Measurements from ENCODE around the gene TATDN3. TPM values are rescaled to one million over a fixed set of nuclear protein-coding genes. Genes with fewer than 3 reads are reported as not detected.

The TATDN3 gene
- total and polyA plus RNA-seq, 9 of the 15 experiments (the other 6 are each of a cell fraction or from before 2014, with no cell fraction given): 18.3 to 79.9 (median 28.2) TPM

DNA sequence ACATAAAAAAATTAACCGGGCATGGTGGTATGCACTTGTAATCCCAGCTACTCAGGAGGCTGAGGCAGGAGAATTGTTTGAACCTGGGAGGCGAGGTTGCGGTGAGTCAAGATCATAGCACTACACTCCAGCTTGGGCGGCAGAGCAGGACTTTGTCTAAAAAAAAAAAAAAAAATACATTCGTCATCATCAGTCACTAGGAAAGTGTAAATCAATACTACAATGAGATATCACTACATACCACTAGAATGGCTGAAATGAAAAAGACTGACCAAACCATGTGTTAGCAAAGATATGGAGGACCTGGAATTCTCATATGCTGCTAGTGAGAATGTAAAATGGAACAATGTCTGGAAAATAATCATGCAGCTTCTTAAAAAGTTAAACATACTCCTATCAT is 46.5 kb downstream of the TATDN3 start:
- 33% methylated on average over 5 of the region's 5 CpGs for WGBS (ENCODE audit: insufficient coverage, low coverage, missing lambda C conversion rate)
- no peak for ATAC-seq
- TF ChIP-seq CBFA2T3 (IDR thresholded peaks at IDR 0.05) (peak; percentile 41), TAL1 (IDR thresholded peaks at IDR 0.05) (0 out of 2 replicates have a peak, but pooled peaks have one; percentile 5), PHF8 (IDR thresholded peaks at IDR 0.05; ENCODE audit: borderline replicate concordance, low read length) (no peak), ARID1B (IDR thresholded peaks at IDR 0.05) (peak; percentile 45; the same call in 1 of the 2 replicates), ELK1 (CRISPR knock-in tag; IDR thresholded peaks at IDR 0.05) (no peak), NR0B1 (IDR thresholded peaks at IDR 0.05; ENCODE audit: partially characterized antibody) (no peak), ARNT (IDR thresholded peaks at IDR 0.05) (no peak), ZNF384 (IDR thresholded peaks at IDR 0.05; ENCODE audit: low read depth, low read length) (peak; percentile 61), MEIS2 (IDR thresholded peaks at IDR 0.05; ENCODE audit: partially characterized antibody) (peak; percentile 60), POU5F1 (IDR thresholded peaks at IDR 0.05; ENCODE audit: borderline replicate concordance, low read depth, low read length, partially characterized antibody) (no peak), TCF3 (CRISPR knock-in tag; IDR thresholded peaks at IDR 0.05) (peak; percentile 70), NR2F6 (CRISPR knock-in tag; IDR thresholded peaks at IDR 0.05) (no peak)
- TF ChIP-seq, protein P1, sequence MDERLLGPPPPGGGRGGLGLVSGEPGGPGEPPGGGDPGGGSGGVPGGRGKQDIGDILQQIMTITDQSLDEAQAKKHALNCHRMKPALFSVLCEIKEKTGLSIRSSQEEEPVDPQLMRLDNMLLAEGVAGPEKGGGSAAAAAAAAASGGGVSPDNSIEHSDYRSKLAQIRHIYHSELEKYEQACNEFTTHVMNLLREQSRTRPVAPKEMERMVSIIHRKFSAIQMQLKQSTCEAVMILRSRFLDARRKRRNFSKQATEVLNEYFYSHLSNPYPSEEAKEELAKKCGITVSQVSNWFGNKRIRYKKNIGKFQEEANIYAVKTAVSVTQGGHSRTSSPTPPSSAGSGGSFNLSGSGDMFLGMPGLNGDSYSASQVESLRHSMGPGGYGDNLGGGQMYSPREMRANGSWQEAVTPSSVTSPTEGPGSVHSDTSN (CRISPR knock-in tag; IDR thresholded peaks at IDR 0.05; ENCODE audit: low read depth): no peak
- TF ChIP-seq, protein P1 (tag; conservative IDR thresholded peaks at IDR 0.05; ENCODE audit: low read depth): peak; percentile 44
- TF ChIP-seq, protein P2, sequence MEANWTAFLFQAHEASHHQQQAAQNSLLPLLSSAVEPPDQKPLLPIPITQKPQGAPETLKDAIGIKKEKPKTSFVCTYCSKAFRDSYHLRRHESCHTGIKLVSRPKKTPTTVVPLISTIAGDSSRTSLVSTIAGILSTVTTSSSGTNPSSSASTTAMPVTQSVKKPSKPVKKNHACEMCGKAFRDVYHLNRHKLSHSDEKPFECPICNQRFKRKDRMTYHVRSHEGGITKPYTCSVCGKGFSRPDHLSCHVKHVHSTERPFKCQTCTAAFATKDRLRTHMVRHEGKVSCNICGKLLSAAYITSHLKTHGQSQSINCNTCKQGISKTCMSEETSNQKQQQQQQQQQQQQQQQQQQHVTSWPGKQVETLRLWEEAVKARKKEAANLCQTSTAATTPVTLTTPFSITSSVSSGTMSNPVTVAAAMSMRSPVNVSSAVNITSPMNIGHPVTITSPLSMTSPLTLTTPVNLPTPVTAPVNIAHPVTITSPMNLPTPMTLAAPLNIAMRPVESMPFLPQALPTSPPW (CRISPR knock-in tag; IDR thresholded peaks at IDR 0.05): no peak
- Histone ChIP-seq H4K20me1 (replicated peaks; ENCODE audit: control insufficient read depth, insufficient read depth, low read length) (no peaks in the 10 kb centered on the region), H3K9me1 (ENCODE audit: control insufficient read depth, insufficient read depth, low read length) (no peaks in the 10 kb centered on the region), H3K27me3 (ENCODE audit: control insufficient read depth in 2 of 2, insufficient read depth in 2 of 2, low read length in 2 of 2) (no peaks in the 10 kb centered on the region), H3K79me2 (ENCODE audit: control insufficient read depth, insufficient read depth, low read length) (no peaks in the 10 kb centered on the region), H3K36me3 (ENCODE audit: control insufficient read depth, insufficient read depth, low read length) (no peaks in the 10 kb centered on the region), H3K4me2 (ENCODE audit: insufficient read depth, low read length) (no peak overlapping the region), H3K27ac (ENCODE audit: extremely low read depth, low read depth, low read length) (no peak overlapping the region), H3K9me3 (replicated peaks; ENCODE audit: control insufficient read depth, insufficient read depth, low read depth, low read length) (no peaks in the 10 kb centered on the region; the same call in 1 of the 2 replicates), H3K4me1 (replicated peaks in 1 of 2; ENCODE audit: control insufficient read depth in 2 of 2, insufficient read depth in 2 of 2, low read length in 2 of 2) (no peaks in the 10 kb centered on the region), H3K9ac (ENCODE audit: insufficient read depth in 1 of 2, low read depth in 2 of 2, low read length in 2 of 2) (no peak overlapping the region), H2AFZ (ENCODE audit: low read depth, low read length) (no peak overlapping the region), H3K4me3 (no peak overlapping the region)
- ChIA-PET CTCF (ENCODE audit: low intra/inter-chr PET ratio) (no interaction called here), POLR2A (interaction anchor here (1.0 to 1.4 kb wide), 2 partner anchors 20 to 22 kb away, joined by 4 to 5 read pairs; partner anchors contain the start of gene FLVCR1)
- BruUV-seq (replicated peaks): no TSS peak
- no peak for DNase-seq (ENCODE audit: extremely low read depth in 1 of 4, low spot score in 3 of 4)
- in situ Hi-C loops (cut with MboI) (no loop called here), intact Hi-C loops (cut with micrococcal nuclease) (no loop called here)
- no peak for FAIRE-seq
